Cortex of kidney (tissue), 1 donor: ENCODE data around the gene TRAF2.
"Not testable (repeated sequence)": the region's sequence is repeated elsewhere in the genome, so short reads cannot be mapped to it uniquely, and the experiment has no call there.

Experiments
- DNase-seq: peaks from one replicate; lab custom pipeline; 2025; lab: John Stamatoyannopoulos, UW

TRAF2 gene

GRCh38 chr9:136885950-136886578 lies at the start of gene TRAF2:
TSS of gene TRAF2 (plus strand) at chr9:136886516. CDS start at chr9:136898741, 12,225 bp downstream.
- DNase-seq: no peak

GRCh38 chr9:136837146-136837855 lies 49.0 kb upstream of the TRAF2 start:
- DNase-seq: no peak

- DNase-seq: not testable (repeated sequence)
Measured at GRCh38 chr9:136837856-136838277, 48.4 kb upstream of the TRAF2 start.

GRCh38 chr9:136838314-136839228 lies 47.7 kb upstream of the TRAF2 start:
- no peak for DNase-seq

GRCh38 chr9:136839229-136840139 lies 46.8 kb upstream of the TRAF2 start:
- no peak for DNase-seq

GRCh38 chr9:136840140-136840876 lies 46.0 kb upstream of the TRAF2 start:
- no peak for DNase-seq

GRCh38 chr9:136840877-136841645 lies 45.3 kb upstream of the TRAF2 start:
- no peak for DNase-seq

- not testable (repeated sequence) for DNase-seq
Measured at GRCh38 chr9:136841646-136842379, 44.5 kb upstream of the TRAF2 start.

GRCh38 chr9:136842380-136842948 lies 43.9 kb upstream of the TRAF2 start, which contains the start of gene AJM1:
TSS of gene AJM1 (plus strand) at chr9:136842478. CDS start at chr9:136844415, 1,937 bp downstream.
- not testable (repeated sequence) for DNase-seq

GRCh38 chr9:136843159-136843800 lies 43.0 kb upstream of the TRAF2 start:
- not testable (repeated sequence) for DNase-seq

- not testable (repeated sequence) for DNase-seq
Measured at GRCh38 chr9:136843801-136844740, 42.2 kb upstream of the TRAF2 start.

- DNase-seq: no peak
Measured at GRCh38 chr9:136844761-136845464, 41.4 kb upstream of the TRAF2 start.

- DNase-seq: no peak
Measured at GRCh38 chr9:136845465-136846260, 40.7 kb upstream of the TRAF2 start.

- DNase-seq: no peak
Measured at GRCh38 chr9:136846376-136847087, 39.8 kb upstream of the TRAF2 start.
